ENCODE measurements around the gene ZNF280B. TPM values are rescaled to one million over a fixed set of nuclear protein-coding genes. Genes with fewer than 3 reads are reported as not detected.

Gene ZNF280B, protein sequence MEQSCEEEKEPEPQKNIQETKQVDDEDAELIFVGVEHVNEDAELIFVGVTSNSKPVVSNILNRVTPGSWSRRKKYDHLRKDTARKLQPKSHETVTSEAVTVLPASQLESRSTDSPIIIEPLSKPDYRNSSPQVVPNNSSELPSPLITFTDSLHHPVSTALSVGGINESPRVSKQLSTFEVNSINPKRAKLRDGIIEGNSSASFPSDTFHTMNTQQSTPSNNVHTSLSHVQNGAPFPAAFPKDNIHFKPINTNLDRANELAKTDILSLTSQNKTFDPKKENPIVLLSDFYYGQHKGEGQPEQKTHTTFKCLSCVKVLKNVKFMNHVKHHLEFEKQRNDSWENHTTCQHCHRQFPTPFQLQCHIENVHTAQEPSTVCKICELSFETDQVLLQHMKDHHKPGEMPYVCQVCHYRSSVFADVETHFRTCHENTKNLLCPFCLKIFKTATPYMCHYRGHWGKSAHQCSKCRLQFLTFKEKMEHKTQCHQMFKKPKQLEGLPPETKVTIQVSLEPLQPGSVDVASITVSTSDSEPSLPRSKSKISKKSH
- 1.1 and 5.0 TPM in 2 replicates for total RNA-seq (ENCODE audit: low replicate concordance)
- long read RNA-seq, full-length matches to known transcripts = 1 of 2 reads
- long read RNA-seq, partial matches to known transcripts = 0 of 2 reads
- long read RNA-seq, other reads (novel, unspliced or antisense) = 1 of 2 reads

DNA sequence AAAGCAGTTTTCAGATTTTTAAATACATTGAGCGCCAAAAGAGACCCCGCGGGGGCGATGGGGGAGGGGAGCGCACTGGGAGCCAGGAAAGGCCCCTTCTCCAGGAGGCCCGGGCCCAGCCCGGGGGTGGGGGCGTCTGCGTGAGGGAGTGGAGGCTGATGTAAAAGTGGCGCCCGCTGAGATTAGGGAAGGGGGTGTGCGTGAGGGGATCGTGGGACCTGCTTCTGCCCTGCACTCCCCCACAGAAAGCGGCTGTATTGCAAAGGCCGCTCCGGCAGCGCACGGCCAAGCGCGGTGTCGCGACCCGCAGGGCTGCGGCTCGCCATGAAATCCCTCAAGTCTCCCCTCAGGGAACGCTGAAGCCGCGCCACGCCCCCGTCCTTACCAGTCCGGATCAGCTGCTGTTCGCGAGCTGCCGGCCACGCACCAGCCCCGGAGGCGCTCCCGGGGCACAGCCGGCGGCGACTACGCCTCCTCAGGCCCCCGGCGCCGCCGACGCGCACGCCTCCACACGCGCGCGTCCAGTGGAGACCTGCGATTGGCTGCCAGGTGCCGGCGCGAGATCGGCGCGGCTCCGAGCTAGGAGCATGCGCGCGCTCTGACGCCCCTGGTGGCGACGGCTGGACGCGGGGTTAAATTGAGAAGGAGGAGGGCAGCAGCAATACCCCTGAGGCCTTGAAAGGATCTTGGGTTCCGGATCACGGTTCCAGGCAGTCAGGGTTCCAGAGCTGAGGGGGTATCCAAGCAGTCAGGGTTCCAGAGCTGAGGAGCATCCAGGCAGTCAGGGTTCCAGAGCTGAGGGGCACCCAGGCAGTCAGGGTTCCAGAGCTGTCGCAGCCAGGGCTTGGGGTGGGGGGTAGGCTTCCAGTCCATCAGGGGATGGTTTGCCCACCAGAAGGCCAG is at the start of gene ZNF280B:
TSS of gene ZNF280B (minus strand) at position 469 of the 903 bp plus-strand sequence. CDS start 19,344 bp downstream, outside the sequence.
- TF ChIP-seq, protein P1, sequence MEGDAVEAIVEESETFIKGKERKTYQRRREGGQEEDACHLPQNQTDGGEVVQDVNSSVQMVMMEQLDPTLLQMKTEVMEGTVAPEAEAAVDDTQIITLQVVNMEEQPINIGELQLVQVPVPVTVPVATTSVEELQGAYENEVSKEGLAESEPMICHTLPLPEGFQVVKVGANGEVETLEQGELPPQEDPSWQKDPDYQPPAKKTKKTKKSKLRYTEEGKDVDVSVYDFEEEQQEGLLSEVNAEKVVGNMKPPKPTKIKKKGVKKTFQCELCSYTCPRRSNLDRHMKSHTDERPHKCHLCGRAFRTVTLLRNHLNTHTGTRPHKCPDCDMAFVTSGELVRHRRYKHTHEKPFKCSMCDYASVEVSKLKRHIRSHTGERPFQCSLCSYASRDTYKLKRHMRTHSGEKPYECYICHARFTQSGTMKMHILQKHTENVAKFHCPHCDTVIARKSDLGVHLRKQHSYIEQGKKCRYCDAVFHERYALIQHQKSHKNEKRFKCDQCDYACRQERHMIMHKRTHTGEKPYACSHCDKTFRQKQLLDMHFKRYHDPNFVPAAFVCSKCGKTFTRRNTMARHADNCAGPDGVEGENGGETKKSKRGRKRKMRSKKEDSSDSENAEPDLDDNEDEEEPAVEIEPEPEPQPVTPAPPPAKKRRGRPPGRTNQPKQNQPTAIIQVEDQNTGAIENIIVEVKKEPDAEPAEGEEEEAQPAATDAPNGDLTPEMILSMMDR (conservative IDR thresholded peaks at IDR 0.05) = peak; percentile 84
- peaks cover 10% of the 10 kb centered on the region for H3K9me3 Mint-ChIP-seq
- peak within 1 kb of the TSS; percentile 67 for H3K27ac Mint-ChIP-seq
- DNase-seq (ENCODE audit: extremely low spot score, unreplicated experiment) = peak; percentile 90
- H3K4me3 Mint-ChIP-seq = peak within 1 kb of the TSS; percentile 89
- peaks cover 29% of the 10 kb centered on the region for H3K27me3 Mint-ChIP-seq
- peaks cover 7% of the 10 kb centered on the region for H3K4me1 Mint-ChIP-seq (ENCODE audit: unreplicated experiment)
- peaks cover 26% of the 10 kb centered on the region for H3K36me3 Mint-ChIP-seq

DNA sequence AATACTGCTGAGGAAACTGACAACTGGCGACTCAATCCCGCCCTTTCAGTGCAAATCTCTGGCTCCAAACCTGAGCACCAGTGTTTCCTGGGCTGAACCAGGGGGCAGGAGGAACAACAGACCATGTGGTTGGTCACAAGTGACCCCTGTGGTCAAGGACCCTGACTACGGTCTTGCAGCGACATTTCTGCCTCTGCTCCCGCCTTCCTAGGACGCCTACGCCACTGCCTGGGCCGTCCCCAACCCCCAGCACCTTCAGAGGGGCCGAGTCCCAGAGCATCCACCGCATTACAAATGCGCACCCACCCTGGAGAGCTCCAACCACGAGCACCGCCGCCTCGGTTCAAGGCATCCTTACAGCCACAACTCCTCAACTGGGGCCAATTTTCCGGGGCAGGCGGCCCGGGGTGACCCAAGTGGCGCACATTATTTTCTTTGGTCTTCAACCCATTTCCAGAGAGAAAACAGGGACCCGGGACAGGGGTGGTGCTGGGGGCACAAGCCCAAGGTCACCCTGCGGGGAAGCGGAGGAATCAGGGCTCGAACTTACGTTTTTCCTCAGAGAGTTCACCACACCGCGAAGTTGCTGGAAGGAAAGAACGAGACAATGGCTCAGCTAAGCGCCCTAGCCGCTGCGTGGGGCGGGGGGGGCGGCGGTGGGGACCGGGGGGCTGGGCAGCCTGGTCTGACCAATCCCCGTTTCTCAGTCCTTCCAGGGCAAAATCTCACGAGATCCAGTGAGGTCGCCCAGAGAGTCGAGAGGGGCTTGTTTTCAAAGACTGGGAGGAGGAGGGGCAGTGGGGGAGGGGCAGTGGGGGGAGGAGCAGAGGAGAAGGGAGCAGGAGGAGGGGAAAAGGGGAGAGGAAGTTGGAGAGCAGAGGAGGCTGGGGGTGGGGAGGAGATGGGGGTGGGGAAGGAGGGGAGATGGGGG is 48.7 kb upstream of the ZNF280B start:
- no peak overlapping the region for H3K27ac Mint-ChIP-seq
- H3K4me3 Mint-ChIP-seq = no peak overlapping the region
- no peaks in the 10 kb centered on the region for H3K9me3 Mint-ChIP-seq
- DNase-seq (ENCODE audit: extremely low spot score, unreplicated experiment) = no peak
- no peaks in the 10 kb centered on the region for H3K36me3 Mint-ChIP-seq
- H3K27me3 Mint-ChIP-seq = peaks cover 18% of the 10 kb centered on the region
- TF ChIP-seq, protein P1 (conservative IDR thresholded peaks at IDR 0.05) = no peak
- no peaks in the 10 kb centered on the region for H3K4me1 Mint-ChIP-seq (ENCODE audit: unreplicated experiment)

GRCh38 chr22:22556578-22556977 is 48.0 kb upstream of the ZNF280B start:
- Mint-ChIP-seq H3K4me3 (no peak overlapping the region), H3K27ac (no peak overlapping the region), H3K4me1 (ENCODE audit: unreplicated experiment) (no peaks in the 10 kb centered on the region), H3K27me3 (peaks cover 18% of the 10 kb centered on the region), H3K36me3 (no peaks in the 10 kb centered on the region), H3K9me3 (no peaks in the 10 kb centered on the region)
- DNase-seq (ENCODE audit: extremely low spot score, unreplicated experiment) = no peak
- TF ChIP-seq, protein P1 (conservative IDR thresholded peaks at IDR 0.05) = no peak

GRCh38 chr22:22555596-22555995 is 47.1 kb upstream of the ZNF280B start:
- Mint-ChIP-seq H3K4me3 (no peak overlapping the region), H3K27me3 (peaks cover 21% of the 10 kb centered on the region), H3K27ac (no peak overlapping the region), H3K4me1 (ENCODE audit: unreplicated experiment) (no peaks in the 10 kb centered on the region), H3K9me3 (no peaks in the 10 kb centered on the region), H3K36me3 (no peaks in the 10 kb centered on the region)
- TF ChIP-seq, protein P1 (conservative IDR thresholded peaks at IDR 0.05) = no peak
- DNase-seq (ENCODE audit: extremely low spot score, unreplicated experiment) = no peak
